ENCODE data around the gene MZF1.
"Not testable (repeated sequence)": the region's sequence is repeated elsewhere in the genome, so short reads cannot be mapped to it uniquely, and the experiment has no call there.

MZF1 gene

DNA sequence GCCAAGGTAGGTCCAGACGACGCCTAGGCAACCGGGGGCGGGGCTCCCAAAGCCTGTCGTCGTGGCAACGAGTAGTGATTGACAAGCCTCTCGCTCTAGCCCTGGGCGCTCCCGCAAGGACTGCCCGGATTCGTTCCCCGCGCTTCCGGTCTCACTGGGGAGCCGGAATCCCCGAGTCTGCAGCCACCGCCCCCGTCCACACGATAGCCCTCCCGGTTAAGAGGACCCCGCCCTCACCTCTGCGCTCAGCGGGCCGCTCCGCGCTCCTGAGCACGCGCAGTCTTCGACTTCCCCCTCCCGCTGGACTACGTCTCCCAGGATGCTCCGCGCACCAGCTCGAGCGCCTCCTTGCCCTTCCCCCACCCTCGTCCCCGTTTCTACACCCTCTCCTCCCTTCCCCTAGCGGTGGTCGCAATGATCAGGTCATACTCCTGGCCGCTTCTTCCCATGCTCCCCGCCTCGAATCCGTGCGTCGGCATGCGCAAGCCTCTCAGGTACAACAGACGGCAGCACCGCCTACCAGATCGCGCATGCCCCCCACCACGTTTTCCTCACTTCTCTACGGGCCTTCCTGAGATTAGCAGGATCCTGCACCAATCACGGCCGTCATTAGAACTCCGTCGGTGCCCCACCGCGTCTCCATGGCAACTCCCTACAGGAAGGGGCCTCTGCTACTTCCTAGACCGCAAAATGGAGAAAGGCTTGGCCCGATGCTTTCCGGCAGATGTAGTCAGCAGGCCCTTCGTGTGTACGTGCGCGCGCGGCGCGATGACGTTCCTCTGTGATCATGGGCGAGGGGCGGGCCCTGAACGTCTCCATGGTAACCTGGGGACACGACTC lies at the start of gene MZF1:
Gene MZF1 (minus strand): TSS at position 518 of the 840 bp plus-strand sequence. CDS start 1,946 bp downstream, outside the sequence.
- no peak for DNase-seq

DNA sequence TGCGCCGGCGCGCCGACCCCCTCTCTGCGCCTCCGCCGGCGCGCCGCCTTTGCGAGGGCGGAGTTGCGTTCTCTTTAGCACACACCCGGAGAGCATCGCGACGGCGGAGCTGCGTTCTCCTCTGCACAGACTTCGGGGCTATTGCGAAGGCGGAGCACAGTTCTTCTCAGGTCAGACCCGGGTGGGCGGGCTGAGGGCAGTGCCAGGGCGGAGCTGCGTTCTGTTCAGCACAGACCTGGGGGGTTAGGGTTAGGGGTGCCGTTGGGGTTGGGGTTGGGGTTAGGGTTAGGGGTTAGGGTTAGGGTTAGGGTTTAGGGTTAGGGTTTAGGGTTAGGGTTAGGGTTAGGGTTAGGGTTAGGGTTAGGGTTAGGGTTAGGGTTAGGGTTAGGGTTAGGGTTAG lies 34.1 kb upstream of the MZF1 start:
- DNase-seq = not testable (repeated sequence)

DNA sequence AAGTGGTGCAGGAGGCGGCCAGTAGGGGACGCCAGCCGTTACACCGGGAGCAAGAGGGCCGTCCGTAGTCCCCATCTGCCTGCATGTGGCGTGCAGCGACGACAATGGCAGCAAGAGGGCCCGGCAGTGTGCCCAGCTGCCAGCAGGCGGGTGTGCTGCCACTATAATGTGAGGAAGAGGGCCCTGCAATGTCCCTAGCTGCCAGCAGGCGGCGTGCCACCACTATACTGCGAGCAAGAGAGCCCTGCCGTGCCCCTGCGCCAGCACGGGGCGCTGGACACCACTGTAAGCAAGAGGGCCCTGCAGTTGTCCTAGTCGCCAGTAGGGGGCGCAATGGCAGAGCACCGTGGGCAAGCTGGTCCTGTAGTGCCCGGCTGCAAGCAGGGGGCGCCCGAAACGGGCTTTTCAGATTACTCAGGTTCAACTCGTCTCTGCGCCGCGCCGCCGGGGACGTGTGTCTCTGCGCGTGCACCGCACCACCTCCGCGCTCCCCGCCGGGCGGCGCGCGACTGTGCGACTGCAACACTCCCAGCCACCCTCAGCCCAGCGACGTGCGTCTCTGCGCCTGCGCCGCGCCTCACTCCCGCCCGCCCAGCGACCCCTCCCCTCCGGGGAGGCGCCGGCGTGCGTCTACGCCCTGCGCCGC lies 33.2 kb upstream of the MZF1 start:
- not testable (repeated sequence) for DNase-seq

DNA sequence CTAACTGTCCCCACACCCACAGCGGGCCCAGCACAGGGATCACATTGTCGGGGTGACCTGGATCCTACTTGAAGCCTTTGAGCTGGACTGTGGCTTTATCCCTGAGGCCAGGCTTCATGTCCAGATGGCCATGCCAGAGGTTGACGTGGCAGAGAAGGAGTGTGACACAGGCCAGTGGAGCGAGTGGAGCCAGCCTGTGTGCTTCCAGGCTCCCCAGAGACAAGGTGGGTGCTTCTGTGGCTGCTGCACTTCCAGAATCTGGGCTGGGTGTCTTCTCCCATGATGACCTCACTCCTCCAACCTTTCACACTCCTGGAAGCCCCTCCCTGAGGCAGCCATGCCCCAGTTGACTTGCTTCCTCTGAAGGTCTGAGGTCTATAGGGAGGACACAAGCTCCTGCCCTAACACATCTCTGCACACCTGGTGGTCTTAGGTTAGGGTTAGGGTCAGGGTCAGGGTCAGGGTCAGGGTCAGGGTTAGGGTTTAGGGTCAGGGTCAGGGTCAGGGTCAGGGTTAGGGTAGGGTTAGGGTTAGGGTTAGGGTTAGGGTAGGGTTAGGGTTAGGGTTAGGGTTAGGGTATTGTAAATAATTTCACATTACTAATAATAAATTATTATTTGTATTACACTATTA lies 13.1 kb upstream of the MZF1 start:
- no peak for DNase-seq

DNA sequence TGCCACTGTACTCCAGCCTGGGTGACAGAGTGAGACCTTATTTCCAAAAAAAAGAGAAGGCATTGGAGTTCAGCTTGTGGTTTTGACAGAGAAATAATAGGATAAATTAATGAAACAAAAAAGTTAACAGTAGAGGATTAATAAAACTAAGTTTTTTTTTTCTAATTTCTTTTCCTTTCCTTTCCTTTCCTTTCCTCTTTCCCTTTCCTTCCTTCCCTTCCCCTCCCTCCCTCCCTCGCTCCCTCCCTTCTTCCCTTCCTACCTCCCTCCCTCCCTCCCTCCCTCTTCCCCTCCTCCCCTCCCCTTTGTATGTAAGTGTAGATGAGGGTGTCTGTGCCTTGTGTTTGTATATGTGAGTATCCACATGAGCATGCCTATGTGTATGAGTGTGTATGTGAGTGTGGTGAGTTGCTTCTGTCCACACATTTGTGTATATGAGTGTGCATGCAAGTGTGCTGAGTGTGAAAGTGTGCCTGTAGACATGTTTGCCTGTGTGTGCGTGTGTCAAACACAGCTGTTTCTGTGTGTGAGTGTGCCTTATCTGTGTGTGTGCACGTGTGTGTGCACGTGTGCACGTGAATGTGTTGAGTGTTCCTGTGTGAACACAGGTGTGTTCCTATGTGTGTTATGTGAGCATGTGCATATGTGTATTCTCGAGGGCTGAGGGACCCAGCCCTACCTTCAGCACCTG lies 12.5 kb upstream of the MZF1 start:
- no peak for DNase-seq

DNA sequence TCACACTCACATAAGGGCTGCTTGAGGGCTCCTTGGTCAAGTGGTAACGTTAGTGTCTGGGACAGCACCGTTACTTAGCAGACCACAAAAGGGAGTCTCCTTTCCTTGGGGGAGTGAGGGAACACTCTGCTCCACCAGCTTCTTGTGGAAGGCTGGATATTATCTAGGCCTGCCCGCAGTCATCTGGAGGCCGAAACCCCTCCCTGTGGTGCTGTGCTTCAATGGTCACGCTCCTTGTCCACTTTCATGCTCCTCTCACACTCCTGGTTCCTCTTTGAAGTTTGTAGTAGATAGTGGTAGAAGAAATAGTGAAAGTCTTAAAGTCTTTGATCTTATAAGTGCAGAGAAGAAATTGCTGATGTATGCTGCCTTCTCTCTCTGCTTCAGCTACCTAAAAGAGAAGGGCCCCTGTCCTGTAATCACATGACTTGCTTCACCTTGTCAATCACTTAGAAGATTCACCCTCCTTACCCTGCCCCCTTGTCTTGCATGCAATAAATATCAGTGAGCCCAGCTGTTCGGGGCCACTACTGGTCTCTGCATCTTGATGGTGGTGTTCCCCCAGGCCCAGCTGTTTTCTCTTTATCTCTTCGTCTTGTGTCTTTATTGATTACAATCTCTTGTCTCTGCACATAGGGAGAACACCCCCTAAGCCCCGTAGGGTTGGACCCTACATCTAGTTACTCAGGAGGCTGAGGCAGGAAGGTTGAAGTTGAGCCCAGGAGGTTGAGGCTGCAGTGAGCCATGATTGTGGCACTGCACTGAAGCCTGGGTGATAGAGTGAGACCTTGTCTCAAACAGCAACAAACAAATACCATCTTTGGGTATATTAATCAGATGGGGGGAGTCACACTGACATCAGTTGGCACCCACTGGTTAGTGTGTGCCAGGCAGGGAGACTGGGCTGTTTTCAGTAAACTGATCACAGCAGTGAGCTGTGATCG lies 11.6 kb upstream of the MZF1 start:
- DNase-seq = no peak

DNA sequence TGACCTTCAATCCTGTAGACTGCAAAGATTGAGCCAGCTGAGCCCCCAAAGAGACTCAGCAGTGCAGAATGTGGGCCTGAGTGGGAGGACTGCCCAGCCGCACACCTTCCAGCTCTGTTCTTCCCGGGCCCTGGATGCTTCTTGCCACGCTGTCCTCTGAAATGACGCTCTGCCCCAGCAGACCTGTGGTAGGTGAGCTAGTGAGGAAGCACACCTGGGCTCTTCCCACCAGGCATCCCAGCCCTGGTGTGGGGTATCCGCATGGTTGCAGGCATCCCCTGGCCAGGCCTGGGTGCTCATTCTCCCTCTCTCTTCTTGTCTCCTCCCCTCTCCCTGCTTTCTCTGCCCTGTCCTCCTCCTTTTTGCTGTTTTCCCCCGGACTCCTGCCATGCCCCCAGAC lies 9.8 kb upstream of the MZF1 start:
- no peak for DNase-seq

DNA sequence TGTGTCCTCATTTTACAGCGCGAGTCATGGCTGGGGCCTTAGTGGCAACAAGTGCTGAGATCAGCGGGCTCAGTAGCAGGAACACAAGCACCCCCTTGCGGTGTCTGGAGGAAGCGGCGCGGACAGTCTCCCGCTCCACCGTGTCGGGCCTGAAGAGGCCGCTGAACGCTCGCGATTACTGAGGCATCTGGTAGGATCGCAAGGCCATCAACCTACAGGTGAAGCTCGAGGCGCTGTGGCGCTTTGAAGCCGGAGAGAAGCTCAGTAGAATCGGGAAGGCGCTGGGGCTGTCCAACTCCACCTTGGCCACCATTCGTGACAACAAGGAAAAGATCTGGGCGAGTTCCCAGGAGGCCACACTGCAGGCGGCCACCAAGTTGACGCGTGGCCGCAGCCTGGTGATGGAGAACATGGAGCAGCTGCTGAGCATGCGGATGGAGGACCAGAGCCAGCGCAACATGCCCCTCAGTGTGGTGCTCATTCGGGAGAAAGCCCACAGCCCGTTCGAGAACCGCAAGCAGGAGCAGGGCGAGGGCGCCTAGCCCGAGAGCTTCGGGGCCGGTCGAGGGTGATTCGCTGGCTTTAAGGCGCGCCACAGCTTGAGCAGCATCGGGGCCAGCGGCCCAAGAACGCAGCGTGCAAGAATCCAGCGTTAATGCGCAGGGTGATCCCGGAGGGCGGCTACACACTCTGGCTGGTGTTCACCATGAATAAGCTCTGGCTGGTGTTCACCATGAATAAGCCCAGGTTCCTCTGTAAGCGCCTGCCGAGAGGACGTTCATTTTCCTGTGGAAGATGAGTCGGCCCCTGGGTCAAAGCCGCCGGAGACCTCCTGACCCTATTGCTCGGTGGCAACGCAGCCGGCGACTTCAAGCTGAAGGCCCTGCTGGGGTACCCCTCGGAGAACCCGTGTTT lies 8.3 kb upstream of the MZF1 start:
- DNase-seq = no peak

DNA sequence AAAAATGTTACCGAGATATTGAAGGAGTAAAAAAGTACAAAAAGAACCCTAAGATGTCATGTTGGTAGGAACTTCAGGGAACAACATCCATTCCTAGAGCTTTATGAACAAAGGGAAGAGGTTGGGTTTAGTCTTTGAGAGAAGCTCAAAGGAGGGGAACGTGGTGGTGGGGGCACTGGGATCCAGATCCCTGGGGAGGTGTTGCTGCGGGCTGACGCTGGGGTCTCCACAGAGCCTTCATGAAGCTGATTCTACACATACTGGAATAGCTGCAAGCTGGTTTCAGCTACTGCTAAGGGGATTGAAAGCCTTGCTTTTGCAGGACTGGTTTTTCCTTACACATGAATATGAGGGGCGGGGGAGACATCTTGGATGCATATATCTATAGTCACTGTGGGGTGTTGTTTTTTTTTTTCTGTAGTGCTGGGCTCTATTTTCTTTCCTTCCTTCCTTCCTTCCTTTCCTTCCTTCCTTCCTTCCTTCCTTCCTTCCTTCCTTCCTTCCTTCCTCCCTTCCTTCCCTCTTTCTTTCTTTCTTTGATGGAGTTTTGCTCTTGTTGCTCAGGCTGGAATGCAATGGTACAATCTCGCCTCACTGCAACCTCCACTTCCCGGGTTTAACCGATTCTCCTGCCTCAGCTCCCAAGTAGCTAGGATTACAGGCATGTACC lies 6.5 kb upstream of the MZF1 start:
- DNase-seq = no peak

DNA sequence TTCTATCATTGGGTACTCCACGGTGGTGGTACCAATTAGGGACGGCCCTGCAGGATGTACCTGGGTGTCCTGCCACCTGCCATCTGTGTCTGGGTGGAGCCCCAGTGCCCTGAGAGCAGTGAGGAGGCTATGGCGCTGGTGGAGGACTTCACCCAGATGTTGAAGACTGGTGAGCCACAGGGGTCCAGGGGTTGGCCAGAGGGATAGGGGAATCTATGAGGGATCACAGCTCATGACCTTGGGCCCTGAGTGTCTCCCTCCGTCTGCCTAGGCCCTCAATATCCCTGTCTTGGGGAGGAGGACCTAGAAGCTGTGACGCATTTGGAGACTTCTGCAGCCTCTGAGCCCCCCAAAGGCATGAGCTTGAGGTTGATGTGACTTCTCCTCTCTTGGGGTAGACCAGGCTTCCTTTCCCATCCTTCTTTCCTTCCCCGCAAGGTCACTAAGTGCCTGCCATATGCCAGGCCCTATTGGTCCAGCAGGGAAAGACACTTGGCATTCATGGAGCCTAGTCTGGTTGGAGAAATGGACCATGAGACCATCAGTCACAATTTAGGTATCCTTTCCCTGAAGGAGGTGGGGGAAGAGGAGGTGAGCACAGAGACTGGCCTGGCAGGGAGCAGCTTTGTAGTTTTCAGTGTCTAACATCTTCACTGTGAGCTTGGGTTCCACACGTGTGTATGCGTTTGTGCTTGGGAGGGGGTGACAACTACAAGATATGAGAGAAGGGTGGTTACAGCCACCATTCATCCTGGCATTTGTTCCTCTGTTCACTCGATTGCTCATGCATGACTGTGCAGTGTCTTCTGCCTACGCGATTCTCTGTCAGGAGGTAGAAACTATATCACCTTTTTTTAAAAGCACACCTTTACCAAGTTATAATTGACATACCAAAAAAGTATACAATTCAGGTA lies 5.1 kb upstream of the MZF1 start:
- DNase-seq = no peak

DNA sequence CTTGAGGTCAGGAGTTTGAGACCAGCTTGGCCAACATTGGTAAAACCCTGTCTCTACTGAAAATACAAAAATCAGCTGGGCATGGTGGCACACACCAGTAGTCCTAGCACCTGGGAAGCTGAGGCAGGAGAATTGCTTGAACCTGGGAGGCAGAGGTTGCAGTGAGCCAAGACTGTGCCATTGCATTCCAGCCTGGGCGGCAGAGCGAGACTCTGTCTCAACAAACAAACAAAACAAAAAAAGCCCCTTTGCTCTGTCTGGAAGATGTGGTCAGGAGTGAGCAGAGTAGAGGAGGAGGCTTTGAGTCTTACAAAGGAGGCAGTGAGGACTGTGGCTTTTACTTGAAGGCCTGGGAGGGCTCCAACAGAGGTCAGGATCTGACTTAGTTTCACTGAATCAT lies 4.4 kb upstream of the MZF1 start:
- DNase-seq = not testable (repeated sequence)

DNA sequence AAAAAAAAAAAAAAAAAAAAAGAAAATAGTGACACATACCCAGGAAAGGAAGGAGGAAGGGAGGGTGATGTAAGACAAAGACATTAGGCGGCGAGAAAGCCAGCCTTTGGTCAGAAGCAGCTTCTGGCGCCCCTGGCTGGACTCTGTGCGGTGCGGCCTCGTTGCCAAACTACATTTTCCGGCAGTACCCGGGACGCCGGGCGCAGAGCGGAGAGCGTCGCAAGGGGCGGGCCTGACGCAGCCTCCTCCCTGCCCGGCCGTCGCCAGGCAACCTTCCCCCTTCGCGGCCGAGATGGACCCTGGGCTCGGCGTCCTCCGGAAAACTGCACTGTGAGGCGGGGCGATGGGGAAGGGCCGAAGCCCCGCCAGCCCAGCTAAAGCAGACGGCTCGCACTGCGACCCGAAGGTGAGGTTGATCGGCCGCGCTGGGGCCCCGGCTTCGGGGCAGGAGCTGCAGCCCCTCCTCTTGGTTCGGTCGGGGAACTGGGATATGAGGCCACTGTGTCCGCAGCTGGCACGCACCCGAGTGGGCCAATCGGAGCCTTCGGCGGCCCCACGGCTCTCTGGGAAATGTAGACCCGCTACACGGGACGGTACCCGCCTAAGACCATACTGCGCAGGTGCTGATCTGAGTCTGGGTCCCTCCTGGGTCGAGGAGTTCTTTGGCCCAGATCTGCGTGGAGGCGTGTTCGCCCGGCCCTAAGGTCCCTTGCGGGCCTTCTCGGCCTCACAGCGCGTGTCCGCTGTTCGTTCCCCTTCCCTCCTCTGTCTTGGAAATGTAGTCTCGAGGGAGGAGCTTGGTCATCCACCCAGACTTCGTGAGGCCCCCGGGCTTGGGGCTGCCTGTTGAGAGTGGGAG lies 2.3 kb upstream of the MZF1 start:
- no peak for DNase-seq

DNA sequence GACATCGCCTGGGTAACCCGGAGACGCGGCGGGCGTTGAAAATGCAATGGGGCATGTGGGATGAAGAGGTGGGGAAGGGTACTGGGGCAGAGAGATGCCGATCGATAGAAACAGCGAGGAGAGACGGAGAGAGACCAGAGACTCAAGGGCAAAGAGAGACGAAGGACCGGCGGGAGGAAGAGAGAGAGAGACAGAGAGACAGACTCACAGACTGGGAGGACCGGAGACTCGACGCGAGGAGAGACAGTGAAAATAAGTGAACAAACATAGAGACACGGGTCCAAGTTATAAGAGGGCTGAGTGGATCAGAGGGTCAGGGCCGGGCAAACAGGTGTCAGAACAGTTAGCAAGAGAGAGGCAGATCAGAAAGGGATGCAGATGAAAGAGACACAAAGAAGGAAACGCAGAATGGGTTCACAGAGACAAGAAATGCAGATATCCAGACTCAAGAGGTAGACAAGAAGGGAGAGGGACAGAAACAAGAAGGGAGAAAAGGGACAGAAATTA lies 576 bp upstream of the MZF1 start:
- no peak for DNase-seq

DNA sequence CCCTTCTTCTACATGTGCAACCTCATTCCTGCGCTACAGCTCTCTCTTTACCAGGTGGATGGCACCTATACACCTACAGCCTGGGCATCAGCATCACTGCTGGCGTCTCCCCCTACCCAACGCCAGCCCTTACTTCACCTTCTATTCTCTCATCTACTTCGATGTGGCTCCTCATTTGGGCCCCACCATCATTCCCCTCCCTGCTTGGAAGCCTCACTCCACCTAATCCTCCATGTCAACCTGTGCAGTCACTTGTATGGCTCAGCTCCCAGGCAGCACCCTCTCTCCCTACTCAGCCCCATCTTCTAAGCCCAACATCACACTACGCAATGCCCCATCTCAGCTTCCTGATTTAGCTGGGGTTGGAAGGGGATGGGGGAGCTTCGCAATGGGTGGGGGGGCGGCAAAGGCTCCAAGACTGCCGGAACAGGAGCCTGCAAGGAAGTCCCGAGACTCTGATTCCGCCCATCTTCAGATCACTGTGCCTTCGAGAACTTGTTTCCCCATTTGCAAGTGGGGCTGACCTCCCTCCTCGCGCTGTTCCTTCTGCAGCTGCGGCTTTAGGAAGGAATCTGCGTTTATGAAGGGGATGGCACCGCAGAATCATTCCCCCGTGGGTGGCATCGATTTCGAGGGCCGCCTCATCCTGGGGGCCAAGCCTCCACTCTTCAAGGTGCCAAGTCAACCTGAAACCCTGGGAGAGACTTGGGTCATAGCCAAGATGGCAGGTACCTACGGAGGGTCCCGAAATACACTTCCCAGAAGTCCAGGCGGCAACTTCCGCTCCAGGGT lies 913 bp downstream of the MZF1 start:
- DNase-seq = no peak

DNA sequence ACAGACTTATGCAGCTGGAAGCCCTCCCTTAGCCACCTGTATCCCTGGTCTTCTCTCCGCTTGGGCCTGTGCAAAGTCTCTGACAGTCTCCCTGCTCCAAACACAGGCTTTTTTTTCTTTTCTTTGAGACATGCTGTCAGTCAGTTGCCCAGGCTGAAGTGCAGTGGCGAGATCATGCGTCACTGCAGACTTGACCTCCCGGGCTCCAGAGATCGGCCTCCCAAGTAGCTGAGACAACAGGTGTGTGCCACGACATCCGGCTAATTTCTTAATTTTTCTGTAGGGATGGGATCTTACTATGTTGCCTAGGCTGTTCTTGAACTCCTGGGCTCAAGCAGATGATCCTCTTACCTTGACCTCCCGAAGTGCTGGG lies 1.6 kb downstream of the MZF1 start:
- no peak for DNase-seq

DNA sequence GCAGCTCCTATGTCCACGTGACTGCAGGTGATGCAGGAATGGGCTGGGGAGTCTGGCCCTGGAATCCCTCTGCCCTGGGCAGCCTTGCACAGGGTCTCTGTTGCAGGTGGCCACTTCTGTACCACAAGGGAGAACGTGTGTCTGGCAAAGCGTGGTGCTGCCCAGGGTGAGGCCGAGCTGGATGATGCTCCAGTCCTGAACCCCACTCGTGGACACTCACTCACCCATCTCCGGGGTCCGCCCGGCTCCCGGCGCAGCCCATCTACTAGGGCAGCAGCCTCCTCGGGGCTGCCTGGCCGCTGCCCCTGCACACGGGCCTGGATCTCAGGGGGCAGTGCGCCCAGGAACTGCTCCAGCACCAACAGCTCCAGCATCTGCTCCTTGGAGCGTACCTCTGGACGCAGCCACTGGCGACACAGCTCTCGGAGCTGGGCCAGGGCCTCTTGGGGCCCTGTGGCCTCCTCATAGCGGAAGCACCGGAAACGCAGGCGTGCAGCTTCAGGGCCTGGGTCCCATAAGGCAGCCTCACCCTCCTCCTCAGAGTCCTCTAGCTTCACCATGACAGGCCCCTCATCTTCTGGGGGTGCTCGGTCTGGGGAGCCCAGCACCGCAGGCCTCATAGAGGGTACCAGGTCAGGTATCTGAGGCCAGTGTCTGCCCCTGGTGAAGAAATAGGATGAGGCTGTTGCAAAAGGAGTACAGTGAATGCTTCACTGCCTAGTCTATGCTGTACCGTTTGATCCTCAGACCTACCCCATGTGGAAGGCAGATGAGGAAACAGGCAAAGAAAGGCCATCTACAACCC lies 2.2 kb downstream of the MZF1 start:
- DNase-seq = no peak
